PC-3 (cell line): ENCODE results near the gene RGS2. TPM values are rescaled to one million over a fixed set of nuclear protein-coding genes. Genes with fewer than 3 reads are reported as not detected.
A peak's percentile ranks its signal among the peaks of the same experiment; 100 is the strongest.

ENCODE experiments used
- ATAC-seq: fragments of 200-7000 bp; cut with Tn5 transposase; 2 replicates; pipeline ENCODE4 v1.9.1; 2020; ENCODE audit warnings: mild to moderate bottlenecking, moderate library complexity
- BruUV-seq: library from RNA; stranded (reverse); fragments of 400-500 nt; replicated peaks from 2 replicates; lab custom pipeline; 2021; lab: Mats Ljungman, UMichigan
- CTCF ChIA-PET: fragments of 300-600 bp; sonication (Branson Sonifier 250); formaldehyde crosslinking; loops from one replicate; lab custom pipeline; 2022; ENCODE audit warnings: antibody characterized with exemption; lab: Charles Lee
- POLR2A ChIA-PET: fragments of 300-600 bp; sonication (Branson Sonifier 250); formaldehyde crosslinking; loops from one replicate; lab custom pipeline; 2022; ENCODE audit warnings: antibody characterized with exemption; ENCODE audit not compliant: unreplicated experiment; lab: Charles Lee
- DNase-seq: peaks from one replicate; pipeline ENCODE4 v3.0.0-alpha.2; 2015
- H2AFZ ChIP-seq: fragments of 300-600 bp; sonication (generic); 2 replicates; pipeline ENCODE4 v1.6.0; 2016; ENCODE audit warnings: antibody characterized with exemption, low read length
- H3F3A ChIP-seq: fragments of 300-600 bp; sonication (generic); one replicate; pipeline ENCODE4 v1.6.0; 2017; ENCODE audit warnings: antibody characterized with exemption, low read length, control low read depth, mild to moderate bottlenecking; ENCODE audit not compliant: unreplicated experiment
- H3K27ac ChIP-seq: fragments of 300-600 bp; sonication (generic); 2 replicates; pipeline ENCODE4 v1.5.1; 2016; ENCODE audit warnings: mild to moderate bottlenecking, low read length
- H3K27me3 ChIP-seq: fragments of 300-600 bp; sonication (generic); 2 replicates; pipeline ENCODE4 v1.6.1; 2016; ENCODE audit warnings: low read length, mixed read lengths
- H3K36me3 ChIP-seq: fragments of 300-600 bp; sonication (generic); 2 replicates; pipeline ENCODE4 v1.6.1; 2016; ENCODE audit warnings: low read depth, mixed run types, low read length, mixed read lengths
- H3K4me1 ChIP-seq: fragments of 300-600 bp; sonication (generic); 2 replicates; pipeline ENCODE4 v1.5.1; 2016; ENCODE audit warnings: low read length; ENCODE audit not compliant: insufficient read depth
- H3K4me2 ChIP-seq: fragments of 300-600 bp; sonication (generic); 2 replicates; pipeline ENCODE4 v1.6.0; 2016; ENCODE audit warnings: low read length
- H3K4me3 ChIP-seq: fragments of 300-600 bp; sonication (generic); 2 replicates; pipeline ENCODE4 v1.5.1; 2016; ENCODE audit warnings: mild to moderate bottlenecking, low read length, mixed read lengths
- H3K79me2 ChIP-seq: fragments of 300-600 bp; sonication (generic); 2 replicates; pipeline ENCODE4 v1.6.1; 2017; ENCODE audit warnings: low read length, mixed read lengths
- H3K9ac ChIP-seq: fragments of 300-600 bp; sonication (generic); 2 replicates; pipeline ENCODE4 v1.6.0; 2016; ENCODE audit warnings: mild to moderate bottlenecking, low read length
- H3K9me2 ChIP-seq: fragments of 300-600 bp; sonication (generic); replicated peaks from 2 replicates; pipeline ENCODE4 v1.6.1; 2016; ENCODE audit warnings: mixed run types, low read length, mixed read lengths
- H3K9me3 ChIP-seq: fragments of 300-600 bp; sonication (generic); 2 replicates; pipeline ENCODE4 v1.6.1; 2016; ENCODE audit warnings: low read length, mixed read lengths
- H4K20me1 ChIP-seq: fragments of 300-600 bp; sonication (generic); 2 replicates; pipeline ENCODE4 v1.6.1; 2016; ENCODE audit warnings: low read length, mixed read lengths
- CTCF ChIP-seq: fragments of 300-600 bp; sonication (generic); conservative IDR thresholded peaks from 2 replicates; pipeline ENCODE4 v1.5.1; 2017; ENCODE audit warnings: antibody characterized with exemption, low read depth, mild to moderate bottlenecking, low read length
- EZH2 ChIP-seq: fragments of 300-600 bp; sonication (generic); IDR thresholded peaks from one replicate; pipeline ENCODE4 v1.6.1; 2017; ENCODE audit warnings: antibody characterized with exemption, mild to moderate bottlenecking, low read length; ENCODE audit not compliant: unreplicated experiment
- EZH2phosphoT487 ChIP-seq: fragments of 300-600 bp; sonication (generic); IDR thresholded peaks from 2 replicates; pipeline ENCODE4 v1.6.1; 2018; ENCODE audit warnings: mild to moderate bottlenecking, antibody characterized with exemption, low read length, borderline replicate concordance
- intact Hi-C: fragments of 100-400 bp; cut with micrococcal nuclease; formaldehyde crosslinking; loops from 2 replicates; pipeline ENCODE4 v1.9.0; 2023
- total RNA-seq: library from RNA; depleted of rRNA; stranded (reverse); fragments of >200 nt; gene quantifications from 2 replicates; pipeline ENCODE4 v1.2.3, GENCODE V29; 2014

The RGS2 gene
- total RNA-seq, 1 experiment from 2014 or later, result 163 TPM

DNA sequence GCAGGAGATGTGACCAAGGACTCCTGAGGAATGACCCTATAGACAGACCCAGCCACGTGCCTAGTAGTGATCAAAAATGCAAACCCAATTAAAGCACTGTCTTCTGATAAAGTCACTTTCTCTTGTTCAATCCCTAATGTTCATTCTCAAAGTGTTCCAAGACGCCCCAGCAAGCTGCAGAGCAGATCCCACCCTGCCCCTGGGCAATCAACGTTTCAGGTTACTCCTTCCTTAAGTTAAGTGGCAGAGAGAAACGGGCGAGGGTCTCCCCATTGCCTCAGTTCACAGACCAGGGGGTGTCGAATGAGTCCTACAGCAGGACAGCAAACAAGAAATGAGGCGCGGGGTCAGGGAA, 699 bp upstream of the RGS2 start:
- no peak for DNase-seq
- H3K4me3 ChIP-seq, result peak overlapping the region; percentile 86
- no peaks in the 10 kb centered on the region for H3K9me2 ChIP-seq
- H3K4me1 ChIP-seq, result peaks cover 26% of the 10 kb centered on the region
- peaks cover 28% of the 10 kb centered on the region for H4K20me1 ChIP-seq
- peak; percentile 1 for ATAC-seq
- no peaks in the 10 kb centered on the region for H3K9me3 ChIP-seq
- intact Hi-C loops, result loop anchor here (2.0 to 10.0 kb wide), 2 partner anchors 163 to 315 kb away; partner anchors contain the start of gene CDC73
- H3F3A ChIP-seq, result no peaks in the 10 kb centered on the region
- CTCF ChIA-PET, result interaction anchor here (0.6 to 3.2 kb wide), 4 partner anchors 197 to 331 kb away, joined by 3 to 10 read pairs (median 4); no protein-coding TSS in a partner anchor
- peak overlapping the region; percentile 84 for H2AFZ ChIP-seq
- H3K27ac ChIP-seq, result peak overlapping the region; percentile 73
- peaks cover 43% of the 10 kb centered on the region for H3K79me2 ChIP-seq
- no peaks in the 10 kb centered on the region for H3K27me3 ChIP-seq
- peak overlapping the region; percentile 96 for H3K4me2 ChIP-seq
- peaks cover 22% of the 10 kb centered on the region for H3K36me3 ChIP-seq
- no TSS peak for BruUV-seq
- POLR2A ChIA-PET, result interaction anchor here (0.6 kb wide), 2 partner anchors 54 to 332 kb away, joined by 3 read pairs; no protein-coding TSS in a partner anchor
- TF ChIP-seq EZH2 (no peak), EZH2phosphoT487 (no peak), CTCF (no peak)
- peak overlapping the region; percentile 81 for H3K9ac ChIP-seq

GRCh38 chr1:192809307-192810252, 741 bp downstream of the RGS2 start:
- H3K27me3 ChIP-seq, result no peaks in the 10 kb centered on the region
- peak overlapping the region; percentile 86 for H3K4me3 ChIP-seq
- H4K20me1 ChIP-seq, result peaks cover 28% of the 10 kb centered on the region
- peaks cover 22% of the 10 kb centered on the region for H3K36me3 ChIP-seq
- peak overlapping the region; percentile 47 for H3K27ac ChIP-seq
- TSS peak; percentile 58 for BruUV-seq
- peaks cover 43% of the 10 kb centered on the region for H3K79me2 ChIP-seq
- H3K9me3 ChIP-seq, result no peaks in the 10 kb centered on the region
- TF ChIP-seq CTCF (no peak), EZH2 (no peak), EZH2phosphoT487 (no peak)
- POLR2A ChIA-PET, result interaction anchor here (0.7 kb wide), 2 partner anchors 17 to 95 kb away, joined by 4 read pairs; no protein-coding TSS in a partner anchor
- CTCF ChIA-PET, result no interaction called here
- H2AFZ ChIP-seq, result peak overlapping the region; percentile 84
- H3K4me2 ChIP-seq, result peak overlapping the region; percentile 96
- H3K4me1 ChIP-seq, result peaks cover 26% of the 10 kb centered on the region
- no peaks in the 10 kb centered on the region for H3F3A ChIP-seq
- no peaks in the 10 kb centered on the region for H3K9me2 ChIP-seq
- peak overlapping the region; percentile 81 for H3K9ac ChIP-seq
- ATAC-seq (0 out of 2 replicates have a peak, but pooled peaks have one; percentile 1), DNase-seq (peak; percentile 60)
- intact Hi-C loops, result loop anchor here (2.0 to 10.0 kb wide), 2 partner anchors 165 to 313 kb away; partner anchors contain the start of gene CDC73
